ENCODE measurements around the gene RBM44.

GRCh38 chr2:237857791-237858190 is 59.2 kb downstream of the RBM44 start:
- TF ChIP-seq CTCF (conservative IDR thresholded peaks at IDR 0.05) (no peak), EZH2 (IDR thresholded peaks at IDR 0.05; ENCODE audit: low read depth) (no peak)

All from PC-9 (cell line).